Mucosa of gallbladder (tissue), 1 donor: ENCODE results near the gene SCYGR3. TPM values are rescaled to one million over a fixed set of nuclear protein-coding genes. Genes with fewer than 3 reads are reported as not detected.

Source experiments
- total RNA-seq: library from RNA; stranded (reverse); gene quantifications from one replicate; pipeline ENCODE4 v1.2.1, GENCODE V29; 2021
- donor health status: DM: no; HTN: no; CAD: no.

Gene SCYGR3
- total RNA-seq, 1 donor from 2014 or later, result not detected

Other genes starting within 250 kb of the SCYGR3 start
- not detected for gene TM4SF20, start 235.5 kb downstream of the SCYGR3 start, total RNA-seq
- gene SCYGR1, start 226.9 kb downstream of the SCYGR3 start, total RNA-seq, result not detected
- 77.9 TPM for gene AGFG1, start 142.7 kb downstream of the SCYGR3 start, total RNA-seq
- not detected for gene SCYGR2, start 15.9 kb downstream of the SCYGR3 start, total RNA-seq
- gene SCYGR4, start 2.7 kb upstream of the SCYGR3 start, total RNA-seq, result not detected
- not detected for gene SCYGR5, start 52.0 kb upstream of the SCYGR3 start, total RNA-seq
- gene SLC19A3, start 103.2 kb upstream of the SCYGR3 start, total RNA-seq, result 87.4 TPM
- not detected for gene SCYGR6, start 109.9 kb upstream of the SCYGR3 start, total RNA-seq
- not detected for gene SCYGR7, start 113.5 kb upstream of the SCYGR3 start, total RNA-seq
- not detected for gene SCYGR8, start 131.1 kb upstream of the SCYGR3 start, total RNA-seq
- gene CCL20, start 199.0 kb upstream of the SCYGR3 start, total RNA-seq, result 1.0 TPM